HEK293T (cell line): ENCODE measurements around the gene CD2.

ENCODE experiments used
- BHLHE40 ChIP-seq: fragments of 450-650 bp; IDR thresholded peaks from 2 replicates; pipeline ENCODE4 v1.6.1; 2016; ENCODE audit warnings: mild to moderate bottlenecking, moderate library complexity, borderline replicate concordance
- HDGF ChIP-seq: fragments of 450-650 bp; IDR thresholded peaks from 2 replicates; pipeline ENCODE4 v1.6.1; 2017; ENCODE audit warnings: antibody characterized with exemption, borderline replicate concordance
- L3MBTL2 ChIP-seq: fragments of 450-650 bp; conservative IDR thresholded peaks from 2 replicates; pipeline ENCODE4 v1.6.1; 2016; ENCODE audit warnings: mild to moderate bottlenecking
- SP1 ChIP-seq: fragments of 450-650 bp; IDR thresholded peaks from 2 replicates; pipeline ENCODE4 v1.6.1; 2017
- TARDBP ChIP-seq: fragments of 450-650 bp; IDR thresholded peaks from 2 replicates; pipeline ENCODE4 v1.6.1; 2016
- ZNF384 ChIP-seq: fragments of 450-650 bp; IDR thresholded peaks from 2 replicates; pipeline ENCODE4 v1.6.1; 2016

DNA sequence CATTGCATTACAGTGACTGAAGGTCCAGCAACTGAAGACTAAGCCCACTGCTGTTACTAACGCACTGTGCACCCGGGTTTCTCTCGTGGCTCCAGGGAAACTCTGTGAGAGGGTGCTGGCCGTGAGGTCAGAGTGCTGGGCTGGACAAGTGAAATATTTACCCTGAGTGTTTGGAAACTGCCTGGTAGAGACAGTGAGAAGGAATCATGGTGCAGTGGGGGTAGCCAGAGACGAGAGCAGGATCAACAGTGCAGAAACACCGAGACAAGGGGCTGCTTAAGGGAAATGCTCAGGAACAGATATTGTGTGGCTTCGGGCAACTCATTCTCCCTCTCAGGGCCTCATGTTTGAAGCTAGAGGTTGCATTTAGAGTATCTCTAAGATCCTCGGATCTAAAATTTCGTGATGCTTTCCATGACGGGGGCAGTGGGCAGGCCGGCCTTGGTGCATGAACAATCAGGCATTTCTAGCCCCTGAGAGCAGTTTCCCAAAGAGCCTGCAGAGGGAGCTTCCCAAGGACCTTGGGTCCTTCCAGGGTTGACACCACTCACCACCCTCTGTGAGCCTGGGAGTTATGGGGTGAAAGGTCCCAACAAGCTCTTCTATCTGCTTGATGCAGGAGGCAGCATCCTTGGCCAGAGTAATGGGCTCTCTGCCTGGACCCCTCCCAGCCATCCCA, 9.7 kb downstream of the CD2 start:
- TF ChIP-seq HDGF (no peak), L3MBTL2 (no peak), TARDBP (no peak), BHLHE40 (no peak), ZNF384 (no peak), SP1 (no peak)
